HL-60 (cell line): ENCODE measurements around the gene DMAC1.

Experiments
- DNase-seq, 2 experiments: peaks; one replicate each; pipeline ENCODE4 v3.0.0-alpha.2; 2010 to 2020; ENCODE audit warnings: low read depth in 1 of 2, low spot score in 1 of 2
- H3K27ac ChIP-seq: fragments of 250-450 bp; sonication (Bioruptor Pico); replicated peaks from 2 replicates; pipeline ENCODE4 v1.5.1; 2020; ENCODE audit warnings: mild to moderate bottlenecking, moderate library complexity
- H3K27me3 ChIP-seq: fragments of 250-450 bp; sonication (Bioruptor Pico); 2 replicates; pipeline ENCODE4 v1.5.1; 2021; ENCODE audit warnings: mild to moderate bottlenecking, moderate library complexity; ENCODE audit not compliant: insufficient read depth, poor library complexity, severe bottlenecking
- H3K4me3 ChIP-seq: replicated peaks from 2 replicates; pipeline ENCODE4 v1.5.1; 2011; ENCODE audit warnings: mild to moderate bottlenecking, control low read depth, low read length; ENCODE audit not compliant: insufficient read depth
- CTCF ChIP-seq: IDR thresholded peaks from one replicate; pipeline ENCODE4 v1.5.1; 2011; ENCODE audit warnings: low read length, control low read depth, inconsistent platforms; ENCODE audit not compliant: insufficient read depth
- GABPA ChIP-seq: IDR thresholded peaks from 2 replicates; pipeline ENCODE4 v1.6.1; 2012; ENCODE audit warnings: low read depth
- POLR2AphosphoS5 ChIP-seq: IDR thresholded peaks from 2 replicates; pipeline ENCODE4 v1.6.1; 2012; ENCODE audit warnings: low read depth
- REST ChIP-seq: IDR thresholded peaks from 2 replicates; pipeline ENCODE4 v1.6.1; 2012; ENCODE audit warnings: low read depth; ENCODE audit not compliant: insufficient replicate concordance
- SPI1 ChIP-seq: IDR thresholded peaks from 2 replicates; pipeline ENCODE4 v1.6.1; 2012; ENCODE audit warnings: low read depth, mild to moderate bottlenecking, borderline replicate concordance

The DMAC1 gene

GRCh38 chr9:7827792-7828191 lies 28.2 kb upstream of the DMAC1 start:
- H3K27me3 ChIP-seq: no peaks in the 10 kb centered on the region
- H3K27ac ChIP-seq: no peak overlapping the region
- H3K4me3 ChIP-seq: no peak overlapping the region
- no peak for DNase-seq
- no peak for TF ChIP-seq GABPA
- TF ChIP-seq POLR2AphosphoS5: no peak
- TF ChIP-seq SPI1: no peak
- no peak for TF ChIP-seq REST
- TF ChIP-seq CTCF: no peak

- Histone ChIP-seq H3K27me3 (no peaks in the 10 kb centered on the region), H3K27ac (no peak overlapping the region), H3K4me3 (no peak overlapping the region)
- TF ChIP-seq CTCF (no peak), SPI1 (no peak), POLR2AphosphoS5 (no peak)
- DNase-seq: no peak
Observed at GRCh38 chr9:7827056-7827455, 27.5 kb upstream of the DMAC1 start.

- no peaks in the 10 kb centered on the region for H3K27me3 ChIP-seq
- no peak overlapping the region for H3K4me3 ChIP-seq
- DNase-seq: no peak
- no peak overlapping the region for H3K27ac ChIP-seq
- TF ChIP-seq REST (no peak), SPI1 (no peak), POLR2AphosphoS5 (no peak), GABPA (no peak), CTCF (no peak)
Observed at GRCh38 chr9:7823651-7824050, 24.1 kb upstream of the DMAC1 start.

GRCh38 chr9:7819984-7820383 lies 20.4 kb upstream of the DMAC1 start:
- Histone ChIP-seq H3K27me3 (no peaks in the 10 kb centered on the region), H3K27ac (no peak overlapping the region), H3K4me3 (no peak overlapping the region)
- no peak for DNase-seq
- TF ChIP-seq REST (no peak), GABPA (no peak), POLR2AphosphoS5 (no peak), CTCF (no peak), SPI1 (no peak)
